ENCODE data around the gene TMC4.
"Not testable (repeated sequence)": the region's sequence is repeated elsewhere in the genome, so short reads cannot be mapped to it uniquely, and the experiment has no call there.

The TMC4 gene

GRCh38 chr19:54209058-54209810 lies 36.3 kb upstream of the TMC4 start:
- no peak for TF ChIP-seq CTCF (conservative IDR thresholded peaks at IDR 0.05; ENCODE audit: low read depth, low read length)
- Histone ChIP-seq H3K27ac (peak overlapping the region; percentile 41; the same call in 1 of the 2 replicates), H3K4me3 (IDR thresholded peaks at IDR 0.05; ENCODE audit: insufficient read depth, low read depth, low read length) (no peak overlapping the region), H3K27me3 (ENCODE audit: insufficient read depth, low read depth) (no peaks in the 10 kb centered on the region), H3K79me2 (ENCODE audit: insufficient read depth, low read depth) (peaks cover 20% of the 10 kb centered on the region; the same call in 1 of the 2 replicates), H3K4me1 (ENCODE audit: low read depth, poor library complexity, severe bottlenecking) (peaks cover 71% of the 10 kb centered on the region), H3K4me2 (peak overlapping the region; percentile 56), H3K36me3 (ENCODE audit: insufficient read depth) (peaks cover 14% of the 10 kb centered on the region; the same call in 1 of the 2 replicates), H3K9ac (no peak overlapping the region; the same call in 1 of the 2 replicates), H4K20me1 (ENCODE audit: insufficient read depth) (peaks cover 34% of the 10 kb centered on the region), H2AFZ (ENCODE audit: low read depth) (no peak overlapping the region)

GRCh38 chr19:54208784-54209057 lies 35.8 kb upstream of the TMC4 start:
- Histone ChIP-seq H3K27me3 (ENCODE audit: insufficient read depth, low read depth) (no peaks in the 10 kb centered on the region), H4K20me1 (ENCODE audit: insufficient read depth) (peaks cover 38% of the 10 kb centered on the region), H3K79me2 (ENCODE audit: insufficient read depth, low read depth) (peaks cover 25% of the 10 kb centered on the region; the same call in 1 of the 2 replicates), H3K4me1 (ENCODE audit: low read depth, poor library complexity, severe bottlenecking) (peaks cover 75% of the 10 kb centered on the region), H3K4me3 (IDR thresholded peaks at IDR 0.05; ENCODE audit: insufficient read depth, low read depth, low read length) (no peak overlapping the region), H3K36me3 (ENCODE audit: insufficient read depth) (peaks cover 16% of the 10 kb centered on the region; the same call in 1 of the 2 replicates), H3K9ac (no peak overlapping the region), H2AFZ (ENCODE audit: low read depth) (no peak overlapping the region), H3K4me2 (peak overlapping the region; percentile 56; the same call in 1 of the 2 replicates), H3K27ac (no peak overlapping the region)
- TF ChIP-seq CTCF (conservative IDR thresholded peaks at IDR 0.05; ENCODE audit: low read depth, low read length) = no peak

GRCh38 chr19:54207983-54208783 lies 35.2 kb upstream of the TMC4 start:
- peaks cover 41% of the 10 kb centered on the region for H4K20me1 ChIP-seq (ENCODE audit: insufficient read depth)
- H3K27me3 ChIP-seq (ENCODE audit: insufficient read depth, low read depth) = no peaks in the 10 kb centered on the region
- H3K79me2 ChIP-seq (ENCODE audit: insufficient read depth, low read depth) = peaks cover 30% of the 10 kb centered on the region
- no peak overlapping the region for H3K9ac ChIP-seq
- no peak overlapping the region for H3K27ac ChIP-seq
- TF ChIP-seq CTCF (conservative IDR thresholded peaks at IDR 0.05; ENCODE audit: low read depth, low read length) = no peak
- H3K4me3 ChIP-seq (IDR thresholded peaks at IDR 0.05; ENCODE audit: insufficient read depth, low read depth, low read length) = no peak overlapping the region
- H3K36me3 ChIP-seq (ENCODE audit: insufficient read depth) = peaks cover 21% of the 10 kb centered on the region; the same call in 1 of the 2 replicates
- no peak overlapping the region for H2AFZ ChIP-seq (ENCODE audit: low read depth)
- peaks cover 81% of the 10 kb centered on the region for H3K4me1 ChIP-seq (ENCODE audit: low read depth, poor library complexity, severe bottlenecking)
- peak overlapping the region; percentile 56; the same call in 1 of the 2 replicates for H3K4me2 ChIP-seq

GRCh38 chr19:54207676-54207982 lies 34.7 kb upstream of the TMC4 start:
- Histone ChIP-seq H2AFZ (ENCODE audit: low read depth) (no peak overlapping the region), H3K4me2 (no peak overlapping the region; the same call in 1 of the 2 replicates), H3K9ac (no peak overlapping the region), H4K20me1 (ENCODE audit: insufficient read depth) (peaks cover 47% of the 10 kb centered on the region), H3K27ac (no peak overlapping the region), H3K79me2 (ENCODE audit: insufficient read depth, low read depth) (peaks cover 36% of the 10 kb centered on the region), H3K36me3 (ENCODE audit: insufficient read depth) (peaks cover 26% of the 10 kb centered on the region; the same call in 1 of the 2 replicates), H3K27me3 (ENCODE audit: insufficient read depth, low read depth) (no peaks in the 10 kb centered on the region; the same call in 1 of the 2 replicates), H3K4me3 (IDR thresholded peaks at IDR 0.05; ENCODE audit: insufficient read depth, low read depth, low read length) (no peak overlapping the region), H3K4me1 (ENCODE audit: low read depth, poor library complexity, severe bottlenecking) (peaks cover 86% of the 10 kb centered on the region)
- TF ChIP-seq CTCF (conservative IDR thresholded peaks at IDR 0.05; ENCODE audit: low read depth, low read length) = no peak

GRCh38 chr19:54207193-54207592 lies 34.2 kb upstream of the TMC4 start:
- Histone ChIP-seq H4K20me1 (ENCODE audit: insufficient read depth) (peaks cover 51% of the 10 kb centered on the region), H3K36me3 (ENCODE audit: insufficient read depth) (peaks cover 31% of the 10 kb centered on the region; the same call in 1 of the 2 replicates), H3K79me2 (ENCODE audit: insufficient read depth, low read depth) (peaks cover 40% of the 10 kb centered on the region), H3K4me1 (ENCODE audit: low read depth, poor library complexity, severe bottlenecking) (peaks cover 90% of the 10 kb centered on the region)
- not testable (repeated sequence) for H3K9ac ChIP-seq; H3K4me3 ChIP-seq (IDR thresholded peaks at IDR 0.05; ENCODE audit: insufficient read depth, low read depth, low read length); H3K27me3 ChIP-seq (ENCODE audit: insufficient read depth, low read depth); H3K27ac ChIP-seq; H2AFZ ChIP-seq (ENCODE audit: low read depth); H3K4me2 ChIP-seq
